ENCODE results near the gene PCNX2. TPM values are rescaled to one million over a fixed set of nuclear protein-coding genes. Genes with fewer than 3 reads are reported as not detected.
A peak's percentile ranks its signal among the peaks of the same experiment; 100 is the strongest.

PCNX2 gene
- total RNA-seq, 1 experiment from 2014 or later, result 4.5 TPM

- H3K27ac ChIP-seq, result no peak overlapping the region
- no peaks in the 10 kb centered on the region for H3K36me3 ChIP-seq
- H3K27me3 ChIP-seq, result no peaks in the 10 kb centered on the region
- no peak overlapping the region for H3K4me3 ChIP-seq
- H3K9me3 ChIP-seq (replicated peaks), result no peaks in the 10 kb centered on the region
- no peak for DNase-seq
- peaks cover 5% of the 10 kb centered on the region; the same call in 1 of the 2 replicates for H3K4me1 ChIP-seq
Measured at GRCh38 chr1:232996143-232996542, 299.4 kb downstream of the PCNX2 start.

- Histone ChIP-seq H3K36me3 (no peaks in the 10 kb centered on the region), H3K9me3 (replicated peaks) (no peaks in the 10 kb centered on the region), H3K27ac (no peak overlapping the region), H3K4me1 (peaks cover 5% of the 10 kb centered on the region; the same call in 1 of the 2 replicates), H3K4me3 (no peak overlapping the region), H3K27me3 (no peaks in the 10 kb centered on the region)
- peak; percentile 33 to 63 for DNase-seq
Measured at GRCh38 chr1:232995189-232995588, 300.3 kb downstream of the PCNX2 start.

- no peak for DNase-seq
- Histone ChIP-seq H3K4me3 (no peak overlapping the region), H3K27ac (no peak overlapping the region), H3K36me3 (no peaks in the 10 kb centered on the region), H3K4me1 (peaks cover 8% of the 10 kb centered on the region), H3K9me3 (replicated peaks) (no peaks in the 10 kb centered on the region), H3K27me3 (no peaks in the 10 kb centered on the region)
Measured at GRCh38 chr1:232993555-232993954, 302.0 kb downstream of the PCNX2 start.

GRCh38 chr1:232992227-232992626 is 303.3 kb downstream of the PCNX2 start:
- H3K9me3 ChIP-seq (replicated peaks), result no peaks in the 10 kb centered on the region
- no peaks in the 10 kb centered on the region for H3K27me3 ChIP-seq
- no peaks in the 10 kb centered on the region for H3K36me3 ChIP-seq
- peaks cover 11% of the 10 kb centered on the region for H3K4me1 ChIP-seq
- no peak overlapping the region for H3K4me3 ChIP-seq
- DNase-seq, result no peak
- no peak overlapping the region for H3K27ac ChIP-seq

- H3K9me3 ChIP-seq (replicated peaks), result no peaks in the 10 kb centered on the region
- no peak overlapping the region for H3K4me3 ChIP-seq
- H3K36me3 ChIP-seq, result no peaks in the 10 kb centered on the region
- no peak for DNase-seq
- H3K27ac ChIP-seq, result no peak overlapping the region
- peaks cover 11% of the 10 kb centered on the region for H3K4me1 ChIP-seq
- H3K27me3 ChIP-seq, result no peaks in the 10 kb centered on the region
Measured at GRCh38 chr1:232991238-232991637, 304.3 kb downstream of the PCNX2 start.

GRCh38 chr1:232990176-232991128 is 305.1 kb downstream of the PCNX2 start:
- Histone ChIP-seq H3K4me3 (no peak overlapping the region), H3K9me3 (replicated peaks) (no peaks in the 10 kb centered on the region), H3K36me3 (no peaks in the 10 kb centered on the region), H3K27me3 (no peaks in the 10 kb centered on the region), H3K4me1 (peaks cover 7% of the 10 kb centered on the region), H3K27ac (no peak overlapping the region)
- no peak for DNase-seq

GRCh38 chr1:232988572-232989040 is 306.9 kb downstream of the PCNX2 start:
- Histone ChIP-seq H3K27ac (no peak overlapping the region), H3K9me3 (replicated peaks) (no peaks in the 10 kb centered on the region), H3K36me3 (no peaks in the 10 kb centered on the region), H3K4me1 (peaks cover 6% of the 10 kb centered on the region), H3K27me3 (no peaks in the 10 kb centered on the region), H3K4me3 (no peak overlapping the region)
- peak; percentile 48 to 62 for DNase-seq

GRCh38 chr1:232987774-232988140 is 307.8 kb downstream of the PCNX2 start:
- Histone ChIP-seq H3K27ac (no peak overlapping the region), H3K9me3 (replicated peaks) (no peaks in the 10 kb centered on the region), H3K36me3 (no peaks in the 10 kb centered on the region), H3K27me3 (no peaks in the 10 kb centered on the region), H3K4me3 (no peak overlapping the region), H3K4me1 (peaks cover 6% of the 10 kb centered on the region)
- no peak for DNase-seq

GRCh38 chr1:232987046-232987773 is 308.3 kb downstream of the PCNX2 start:
- no peaks in the 10 kb centered on the region for H3K9me3 ChIP-seq (replicated peaks)
- no peaks in the 10 kb centered on the region for H3K36me3 ChIP-seq
- H3K4me1 ChIP-seq, result peaks cover 6% of the 10 kb centered on the region
- no peak overlapping the region for H3K27ac ChIP-seq
- H3K4me3 ChIP-seq, result no peak overlapping the region
- H3K27me3 ChIP-seq, result no peaks in the 10 kb centered on the region
- no peak for DNase-seq

- no peak for DNase-seq
- Histone ChIP-seq H3K36me3 (no peaks in the 10 kb centered on the region), H3K4me3 (no peak overlapping the region), H3K27ac (no peak overlapping the region), H3K9me3 (replicated peaks) (no peaks in the 10 kb centered on the region), H3K4me1 (peaks cover 6% of the 10 kb centered on the region), H3K27me3 (no peaks in the 10 kb centered on the region)
Measured at GRCh38 chr1:232986527-232986922, 309.0 kb downstream of the PCNX2 start.

GRCh38 chr1:232985882-232986526 is 309.5 kb downstream of the PCNX2 start:
- no peak overlapping the region for H3K27ac ChIP-seq
- H3K36me3 ChIP-seq, result no peaks in the 10 kb centered on the region
- peaks cover 6% of the 10 kb centered on the region for H3K4me1 ChIP-seq
- no peak for DNase-seq
- H3K4me3 ChIP-seq, result no peak overlapping the region
- no peaks in the 10 kb centered on the region for H3K9me3 ChIP-seq (replicated peaks)
- H3K27me3 ChIP-seq, result no peaks in the 10 kb centered on the region

- Histone ChIP-seq H3K27ac (no peak overlapping the region), H3K27me3 (no peaks in the 10 kb centered on the region), H3K36me3 (no peaks in the 10 kb centered on the region), H3K4me3 (no peak overlapping the region), H3K4me1 (peaks cover 6% of the 10 kb centered on the region), H3K9me3 (replicated peaks) (no peaks in the 10 kb centered on the region)
- DNase-seq, result no peak
Measured at GRCh38 chr1:232984577-232985425, 310.7 kb downstream of the PCNX2 start.

GRCh38 chr1:232983817-232984567 is 311.5 kb downstream of the PCNX2 start:
- no peak for DNase-seq
- no peak overlapping the region for H3K27ac ChIP-seq
- H3K27me3 ChIP-seq, result no peaks in the 10 kb centered on the region
- H3K9me3 ChIP-seq (replicated peaks), result no peaks in the 10 kb centered on the region
- no peaks in the 10 kb centered on the region for H3K36me3 ChIP-seq
- H3K4me3 ChIP-seq, result no peak overlapping the region
- peaks cover 6% of the 10 kb centered on the region for H3K4me1 ChIP-seq

All from SJCRH30 (cell line).